WTC11 (cell line): Measurements from ENCODE around the gene ITPRID2. TPM values are rescaled to one million over a fixed set of nuclear protein-coding genes. Genes with fewer than 3 reads are reported as not detected.

ENCODE experiments used
- CDX4 ChIP-seq: fragments of 250-450 bp; sonication (Bioruptor Pico); IDR thresholded peaks from 2 replicates; pipeline ENCODE4 v1.9.0; 2021; ENCODE audit warnings: moderate library complexity, mild to moderate bottlenecking, inconsistent platforms, borderline replicate concordance
- FOXP4 ChIP-seq: sonication (generic); formaldehyde crosslinking; IDR thresholded peaks from 2 replicates; pipeline ENCODE4 v1.8.0; 2022; ENCODE audit warnings: mild to moderate bottlenecking, missing genetic modification reagents
- MYBL2 ChIP-seq: sonication (generic); formaldehyde crosslinking; IDR thresholded peaks from 2 replicates; pipeline ENCODE4 v1.8.1; 2023; ENCODE audit warnings: mild to moderate bottlenecking, moderate library complexity, missing genetic modification reagents
- PRRX2 ChIP-seq: fragments of 250-450 bp; sonication (Bioruptor Pico); IDR thresholded peaks from 2 replicates; pipeline ENCODE4 v1.8.0; 2021; ENCODE audit warnings: mild to moderate bottlenecking
- SMAD3 ChIP-seq: sonication (generic); formaldehyde crosslinking; IDR thresholded peaks from 2 replicates; pipeline ENCODE4 v1.8.0; 2022; ENCODE audit warnings: missing genetic modification reagents, mild to moderate bottlenecking, borderline replicate concordance
- SOX15 ChIP-seq: fragments of 250-450 bp; sonication (Bioruptor Pico); IDR thresholded peaks from 2 replicates; pipeline ENCODE4 v1.9.0; 2021; ENCODE audit warnings: mild to moderate bottlenecking
- STAT6 ChIP-seq: sonication (generic); formaldehyde crosslinking; conservative IDR thresholded peaks from 2 replicates; pipeline ENCODE4 v1.8.1; 2023; ENCODE audit warnings: mild to moderate bottlenecking, low read depth, missing genetic modification reagents, moderate library complexity
- TEAD1 ChIP-seq: sonication (generic); formaldehyde crosslinking; IDR thresholded peaks from 2 replicates; pipeline ENCODE4 v1.8.0; 2022; ENCODE audit warnings: mild to moderate bottlenecking, missing genetic modification reagents
- ZBTB43 ChIP-seq: sonication (generic); formaldehyde crosslinking; IDR thresholded peaks from 2 replicates; pipeline ENCODE4 v1.8.1; 2023; ENCODE audit warnings: mild to moderate bottlenecking, missing genetic modification reagents
- ZNF263 ChIP-seq: sonication (generic); formaldehyde crosslinking; IDR thresholded peaks from 2 replicates; pipeline ENCODE4 v1.8.1; 2022; ENCODE audit warnings: low read depth, mild to moderate bottlenecking, moderate library complexity, missing genetic modification reagents
- ZSCAN18 ChIP-seq: fragments of 250-450 bp; sonication (Bioruptor Pico); IDR thresholded peaks from 2 replicates; pipeline ENCODE4 v2.1.2; 2022; ENCODE audit warnings: mild to moderate bottlenecking, moderate library complexity
- total RNA-seq: library from RNA; stranded (reverse); gene quantifications from 3 replicates; pipeline ENCODE4 v1.2.3, GENCODE V29; 2021
- TF ChIP-seq, protein P1 (sequence below): sonication (generic); formaldehyde crosslinking; IDR thresholded peaks from 2 replicates; pipeline ENCODE4 v1.8.1; 2023; ENCODE audit warnings: mild to moderate bottlenecking, missing genetic modification reagents, borderline replicate concordance
- TF ChIP-seq, protein P2 (sequence below): sonication (generic); formaldehyde crosslinking; IDR thresholded peaks from 2 replicates; pipeline ENCODE4 v1.8.1; 2022; ENCODE audit warnings: low read depth, missing genetic modification reagents, borderline replicate concordance

The ITPRID2 gene
- total RNA-seq, 1 experiment from 2014 or later: 19.4 TPM

GRCh38 chr2:181949047-181949446, 57.5 kb downstream of the ITPRID2 start (continued):
- TF ChIP-seq, protein P1, sequence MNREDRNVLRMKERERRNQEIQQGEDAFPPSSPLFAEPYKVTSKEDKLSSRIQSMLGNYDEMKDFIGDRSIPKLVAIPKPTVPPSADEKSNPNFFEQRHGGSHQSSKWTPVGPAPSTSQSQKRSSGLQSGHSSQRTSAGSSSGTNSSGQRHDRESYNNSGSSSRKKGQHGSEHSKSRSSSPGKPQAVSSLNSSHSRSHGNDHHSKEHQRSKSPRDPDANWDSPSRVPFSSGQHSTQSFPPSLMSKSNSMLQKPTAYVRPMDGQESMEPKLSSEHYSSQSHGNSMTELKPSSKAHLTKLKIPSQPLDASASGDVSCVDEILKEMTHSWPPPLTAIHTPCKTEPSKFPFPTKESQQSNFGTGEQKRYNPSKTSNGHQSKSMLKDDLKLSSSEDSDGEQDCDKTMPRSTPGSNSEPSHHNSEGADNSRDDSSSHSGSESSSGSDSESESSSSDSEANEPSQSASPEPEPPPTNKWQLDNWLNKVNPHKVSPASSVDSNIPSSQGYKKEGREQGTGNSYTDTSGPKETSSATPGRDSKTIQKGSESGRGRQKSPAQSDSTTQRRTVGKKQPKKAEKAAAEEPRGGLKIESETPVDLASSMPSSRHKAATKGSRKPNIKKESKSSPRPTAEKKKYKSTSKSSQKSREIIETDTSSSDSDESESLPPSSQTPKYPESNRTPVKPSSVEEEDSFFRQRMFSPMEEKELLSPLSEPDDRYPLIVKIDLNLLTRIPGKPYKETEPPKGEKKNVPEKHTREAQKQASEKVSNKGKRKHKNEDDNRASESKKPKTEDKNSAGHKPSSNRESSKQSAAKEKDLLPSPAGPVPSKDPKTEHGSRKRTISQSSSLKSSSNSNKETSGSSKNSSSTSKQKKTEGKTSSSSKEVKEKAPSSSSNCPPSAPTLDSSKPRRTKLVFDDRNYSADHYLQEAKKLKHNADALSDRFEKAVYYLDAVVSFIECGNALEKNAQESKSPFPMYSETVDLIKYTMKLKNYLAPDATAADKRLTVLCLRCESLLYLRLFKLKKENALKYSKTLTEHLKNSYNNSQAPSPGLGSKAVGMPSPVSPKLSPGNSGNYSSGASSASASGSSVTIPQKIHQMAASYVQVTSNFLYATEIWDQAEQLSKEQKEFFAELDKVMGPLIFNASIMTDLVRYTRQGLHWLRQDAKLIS (CRISPR knock-in tag): no peak
- TF ChIP-seq TEAD1 (CRISPR knock-in tag) (no peak), CDX4 (CRISPR knock-in tag) (no peak), SMAD3 (CRISPR knock-in tag) (no peak), SOX15 (CRISPR knock-in tag) (no peak), PRRX2 (CRISPR knock-in tag) (no peak), ZNF263 (CRISPR knock-in tag) (no peak), STAT6 (CRISPR knock-in tag) (no peak), MYBL2 (CRISPR knock-in tag) (no peak), FOXP4 (CRISPR knock-in tag) (no peak), ZSCAN18 (CRISPR knock-in tag) (no peak), ZBTB43 (CRISPR knock-in tag) (no peak)
- TF ChIP-seq, protein P2, sequence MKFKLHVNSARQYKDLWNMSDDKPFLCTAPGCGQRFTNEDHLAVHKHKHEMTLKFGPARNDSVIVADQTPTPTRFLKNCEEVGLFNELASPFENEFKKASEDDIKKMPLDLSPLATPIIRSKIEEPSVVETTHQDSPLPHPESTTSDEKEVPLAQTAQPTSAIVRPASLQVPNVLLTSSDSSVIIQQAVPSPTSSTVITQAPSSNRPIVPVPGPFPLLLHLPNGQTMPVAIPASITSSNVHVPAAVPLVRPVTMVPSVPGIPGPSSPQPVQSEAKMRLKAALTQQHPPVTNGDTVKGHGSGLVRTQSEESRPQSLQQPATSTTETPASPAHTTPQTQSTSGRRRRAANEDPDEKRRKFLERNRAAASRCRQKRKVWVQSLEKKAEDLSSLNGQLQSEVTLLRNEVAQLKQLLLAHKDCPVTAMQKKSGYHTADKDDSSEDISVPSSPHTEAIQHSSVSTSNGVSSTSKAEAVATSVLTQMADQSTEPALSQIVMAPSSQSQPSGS (CRISPR knock-in tag): no peak
